Uterus (tissue), 2 donors: ENCODE data around the gene CCDC134.

Experiments
- CTCF ChIP-seq, 4 experiments: fragments of 200-600 bp in 2 of 4; fragments of 450-650 bp in 2 of 4; sonication (generic) in 2 of 4; IDR thresholded peaks; one replicate each; pipeline ENCODE4 v1.5.1; 2016 to 2019; ENCODE audit warnings: antibody characterized with exemption in 4 of 4, mild to moderate bottlenecking in 2 of 4, moderate library complexity in 1 of 4
- POLR2A ChIP-seq, 2 donors: fragments of 450-650 bp; IDR thresholded peaks; one replicate each; pipeline ENCODE4 v1.6.1; 2016; ENCODE audit warnings: antibody characterized with exemption in 2 of 2, mild to moderate bottlenecking in 1 of 2, moderate library complexity in 1 of 2

GRCh38 chr22:41799486-41800347, 762 bp upstream of the CCDC134 start:
- TF ChIP-seq POLR2A (IDR thresholded peaks at IDR 0.05) (no peak), CTCF (IDR thresholded peaks at IDR 0.05) (no peak)
